HS-5 (cell line): ENCODE results near the gene PGF.

Experiments used
- DNase-seq: peaks from one replicate; pipeline ENCODE4 v3.0.0-alpha.2; 2012; ENCODE audit warnings: low read depth

PGF gene

GRCh38 chr14:74956280-74957072 lies 1.1 kb upstream of the PGF start:
- no peak for DNase-seq

DNA sequence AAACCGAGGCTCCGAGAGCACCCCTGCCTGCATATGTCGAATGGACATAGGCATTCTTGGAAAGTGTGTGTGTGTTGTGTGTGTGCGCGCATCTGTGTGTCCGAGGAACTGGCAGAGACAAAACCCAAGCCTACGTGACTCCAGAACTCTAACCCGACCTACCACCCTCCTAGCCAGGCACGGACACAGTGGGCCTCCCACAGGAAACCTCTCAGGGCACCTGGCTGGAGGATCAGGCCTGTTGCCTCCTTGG lies 556 bp upstream of the PGF start:
- no peak for DNase-seq

DNA sequence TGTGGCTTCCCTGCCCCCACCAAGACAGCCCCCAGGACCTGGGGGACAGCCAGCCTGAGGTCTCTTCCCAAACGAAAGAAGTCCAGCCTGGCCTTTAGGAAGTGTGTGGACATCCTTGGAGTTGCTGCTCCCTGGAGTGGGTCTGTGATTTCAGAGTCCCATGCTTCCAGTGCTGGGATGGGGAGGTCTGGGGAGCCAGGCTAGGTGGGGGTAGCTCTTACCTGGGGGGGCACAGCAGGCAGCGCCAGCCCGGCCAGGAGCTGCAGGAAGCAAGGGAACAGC lies 509 bp downstream of the PGF start:
- no peak for DNase-seq

- DNase-seq = no peak
Observed at GRCh38 chr14:74954232-74954946, 1.0 kb downstream of the PGF start.

DNA sequence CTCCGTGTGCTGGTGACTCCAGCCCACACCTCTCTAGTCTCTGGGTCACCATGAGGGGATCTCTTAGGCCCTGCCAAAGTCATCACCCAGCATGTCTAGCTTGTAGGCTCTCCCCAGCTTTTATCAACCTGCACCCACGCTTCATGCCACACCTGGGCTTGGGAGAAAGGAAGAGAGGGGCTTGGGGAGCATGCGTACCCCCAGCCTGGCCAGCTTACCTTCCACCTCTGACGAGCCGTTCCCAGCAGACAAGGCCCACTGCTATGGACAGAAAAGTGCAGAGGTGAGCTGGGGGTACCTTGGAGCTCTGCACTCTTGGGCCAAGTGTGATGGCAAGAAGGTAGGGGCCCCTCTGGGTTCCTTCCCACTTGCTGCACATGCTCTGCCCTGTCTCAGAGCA lies 1.7 kb downstream of the PGF start:
- no peak for DNase-seq

DNA sequence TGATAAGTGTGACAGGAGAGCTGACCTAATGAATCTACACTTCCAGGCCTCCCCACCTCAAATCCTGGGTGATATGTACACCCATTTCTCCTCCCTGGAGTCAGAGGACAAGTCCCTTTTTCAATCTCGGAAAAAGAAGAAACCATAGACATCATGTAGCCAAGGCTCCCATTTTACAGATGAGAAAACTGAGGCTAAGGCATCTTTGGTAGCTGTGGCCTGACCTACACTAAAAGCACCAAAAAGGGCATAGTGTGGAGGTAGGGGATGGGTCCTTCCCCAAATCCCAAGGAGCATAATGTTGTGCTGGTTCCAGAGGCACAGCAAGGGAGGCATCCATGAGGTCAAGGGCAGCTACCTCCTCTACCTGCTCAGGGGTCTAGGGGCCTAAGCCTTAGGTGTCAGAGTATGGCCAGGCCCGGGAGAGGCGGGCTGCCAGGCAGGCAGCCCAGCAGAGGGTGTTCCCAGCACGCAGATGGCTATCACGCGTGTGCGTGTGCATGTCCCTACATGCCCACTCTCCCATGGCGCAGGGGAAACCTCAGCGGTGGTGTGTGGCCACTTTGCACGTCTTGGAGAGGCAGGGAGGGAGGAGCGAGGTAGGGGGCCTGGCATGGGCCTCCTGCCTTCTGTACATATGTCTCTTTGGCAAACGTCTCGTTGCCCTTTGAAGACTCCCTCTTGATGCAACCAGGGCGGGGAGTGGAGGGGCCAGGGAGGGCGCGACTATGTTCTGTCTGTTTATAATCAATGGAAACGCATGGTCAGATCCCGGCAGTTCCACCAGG lies 2.5 kb downstream of the PGF start:
- DNase-seq = no peak

- no peak for DNase-seq
Observed at GRCh38 chr14:74952180-74952665, 3.2 kb downstream of the PGF start.

DNA sequence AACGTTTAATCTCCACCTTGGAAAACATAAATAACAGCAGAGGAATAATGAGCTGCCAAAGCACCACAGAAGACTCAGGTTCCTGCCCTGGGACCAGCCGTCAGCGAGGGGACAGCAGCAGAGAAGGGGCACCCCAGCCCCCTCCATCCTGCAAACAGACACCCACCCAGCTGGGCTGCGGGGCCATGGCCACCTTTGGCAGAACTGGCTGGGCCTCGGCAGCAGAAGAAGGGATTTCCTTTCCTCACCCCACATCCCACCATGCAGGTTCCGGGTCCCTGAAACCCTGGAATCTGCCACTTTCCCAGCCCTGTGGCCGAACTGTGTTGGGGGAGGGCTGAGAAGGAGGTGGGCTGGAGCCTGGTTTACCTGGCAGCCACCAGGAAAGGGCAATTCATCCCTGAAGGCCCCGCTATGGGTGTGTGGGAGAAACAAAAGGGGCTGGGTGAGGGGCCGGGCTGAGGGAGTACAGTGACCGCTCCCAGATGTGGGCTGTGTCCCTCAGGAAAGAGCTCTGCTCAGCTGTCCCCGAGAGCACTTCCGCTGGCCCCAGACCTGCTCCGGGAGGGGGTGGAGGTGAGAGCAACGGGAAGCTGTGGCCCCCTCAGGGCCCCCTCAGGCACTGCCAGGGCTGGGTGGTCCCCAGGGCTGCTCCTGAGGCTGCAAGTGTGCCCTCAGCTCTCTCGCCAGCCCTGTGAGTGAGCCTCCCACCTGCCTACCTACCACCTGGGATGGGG lies 3.8 kb downstream of the PGF start:
- DNase-seq = no peak

DNA sequence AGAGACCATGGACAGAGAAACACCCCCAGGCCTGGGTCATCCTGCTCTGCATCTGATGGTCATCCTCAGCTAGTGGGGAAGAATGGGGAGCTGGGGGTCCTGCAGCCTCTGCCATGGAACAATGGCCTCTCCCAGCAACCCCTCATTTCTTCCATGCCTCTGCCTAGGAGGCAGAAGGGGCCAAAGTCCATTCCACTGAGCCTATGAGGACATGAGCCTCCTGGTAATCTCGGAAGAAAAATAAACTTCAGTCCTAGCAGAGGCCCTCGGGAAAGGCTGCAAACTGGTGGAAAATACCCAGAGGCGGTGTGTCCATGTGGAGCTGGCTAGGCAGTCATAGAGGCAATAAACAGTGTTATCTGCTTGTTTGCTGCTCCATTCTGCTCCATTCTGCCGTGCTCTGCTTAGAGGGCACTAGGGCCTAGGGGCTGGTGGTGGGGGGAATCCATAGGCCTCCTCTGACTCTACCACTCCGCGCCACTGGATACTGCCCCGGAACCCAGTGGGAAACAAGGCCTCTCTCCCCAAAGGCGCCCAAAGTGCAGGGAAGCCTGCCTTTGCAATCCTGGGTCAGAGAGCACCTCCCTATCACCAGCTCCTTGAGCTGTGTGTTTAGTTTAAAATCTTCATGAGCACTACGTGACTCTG lies 4.5 kb downstream of the PGF start:
- no peak for DNase-seq

DNA sequence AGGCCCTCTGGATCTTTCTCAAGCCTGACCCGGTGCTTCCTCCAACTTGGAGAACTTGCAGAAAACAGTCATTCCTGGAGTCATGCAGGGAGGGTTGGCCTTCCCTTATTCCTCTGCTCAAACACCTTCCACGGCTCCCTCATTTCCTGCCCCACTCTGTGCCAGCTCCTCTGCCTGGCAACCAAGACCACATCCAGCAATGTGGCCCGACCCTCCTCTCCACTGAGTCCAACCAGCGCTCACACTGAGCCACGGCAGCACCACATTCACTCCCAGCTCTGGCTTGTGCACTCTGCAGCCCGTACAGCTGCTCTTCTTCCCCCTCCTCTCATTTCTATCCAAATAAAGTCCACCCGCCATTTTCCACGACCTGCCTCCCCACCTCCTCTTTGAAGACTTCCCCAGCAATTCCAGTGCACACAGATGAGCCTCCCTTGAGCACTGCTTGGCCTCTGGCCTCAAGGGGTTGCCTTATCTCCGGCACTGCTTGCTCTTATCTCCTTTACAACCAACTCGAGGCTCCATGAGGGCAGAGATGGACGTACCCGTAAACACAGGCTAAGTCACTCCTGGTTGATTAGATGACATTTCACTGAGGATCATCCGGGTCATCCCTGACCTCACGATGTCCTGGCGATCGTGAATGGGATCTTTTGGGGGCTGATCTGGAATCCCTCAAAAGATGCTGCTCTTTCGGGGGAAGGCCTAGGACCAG lies 5.4 kb downstream of the PGF start:
- DNase-seq = no peak

GRCh38 chr14:74949191-74949601 lies 6.2 kb downstream of the PGF start:
- no peak for DNase-seq

- no peak for DNase-seq
Observed at GRCh38 chr14:74948228-74949175, 6.9 kb downstream of the PGF start.

DNA sequence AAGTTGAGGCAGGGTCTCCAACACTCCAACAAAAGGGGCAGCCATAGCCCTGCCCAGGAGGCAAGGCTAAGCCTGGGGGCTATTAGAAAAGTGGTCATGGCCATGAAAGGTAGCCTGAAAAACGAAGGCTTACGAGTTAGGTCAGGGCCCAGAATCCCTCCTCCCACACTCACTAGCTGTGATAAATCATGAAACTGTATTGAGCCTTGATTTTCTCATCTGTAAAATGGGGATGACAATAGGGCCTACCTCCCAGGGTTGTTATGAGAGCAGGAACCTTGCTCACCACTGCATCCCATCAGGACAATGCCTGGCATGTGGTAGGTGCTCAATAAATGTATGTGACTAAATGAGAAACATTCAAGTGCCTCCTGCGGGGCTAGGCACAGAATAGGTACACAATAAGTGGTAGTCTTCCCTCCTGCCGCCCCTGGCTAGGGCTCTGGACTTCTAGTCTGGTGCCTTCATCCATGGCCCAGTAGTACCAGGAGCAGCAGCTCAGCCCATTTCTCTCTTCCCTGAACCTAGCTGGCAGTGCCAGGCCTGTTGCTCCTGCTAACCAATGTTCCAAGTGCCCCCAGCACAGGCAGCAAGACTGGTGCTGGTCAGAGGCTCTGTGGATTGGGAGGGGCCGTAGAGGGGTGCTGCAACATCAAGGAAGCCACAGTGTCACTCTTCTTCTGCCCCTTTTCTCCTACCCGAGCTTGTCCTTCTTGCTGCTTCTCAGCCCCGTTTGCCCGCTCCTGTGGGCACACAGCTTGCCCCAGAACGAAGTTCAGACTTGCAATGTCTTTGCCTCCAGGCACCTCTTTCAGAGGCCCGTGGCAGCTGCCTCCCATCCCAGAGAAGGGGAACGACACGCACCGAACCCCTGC lies 7.8 kb downstream of the PGF start:
- DNase-seq = no peak

DNA sequence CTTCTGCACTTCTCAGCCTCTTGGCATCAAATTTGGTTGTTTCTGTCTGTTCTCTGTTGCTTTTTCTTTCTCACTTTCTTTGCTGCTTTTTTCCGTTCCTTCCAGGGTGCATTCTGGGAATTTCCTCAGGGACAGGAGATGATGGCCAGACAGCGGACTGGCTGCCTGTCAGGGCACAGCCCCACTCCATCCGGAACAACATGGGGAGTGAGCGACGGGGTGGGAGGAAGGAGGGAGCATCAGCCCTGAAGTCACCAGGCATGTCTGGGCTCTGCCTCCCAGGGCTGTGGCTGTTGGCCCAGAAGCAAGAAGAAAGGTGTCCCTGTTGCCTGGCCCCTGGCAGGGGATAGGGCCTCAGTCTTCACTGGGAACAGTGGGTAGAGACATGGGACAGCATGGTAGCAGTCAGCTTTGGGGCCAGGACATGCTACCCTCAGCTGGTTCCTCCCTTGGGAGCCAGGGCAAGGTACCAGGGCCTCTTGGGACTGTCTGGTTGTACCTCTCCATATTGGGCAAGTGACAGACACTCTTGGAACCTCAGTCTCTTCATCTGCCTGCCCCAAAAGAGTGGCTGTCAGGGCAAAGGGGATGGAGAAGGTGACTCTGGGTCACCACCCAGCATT lies 8.6 kb downstream of the PGF start:
- no peak for DNase-seq

DNA sequence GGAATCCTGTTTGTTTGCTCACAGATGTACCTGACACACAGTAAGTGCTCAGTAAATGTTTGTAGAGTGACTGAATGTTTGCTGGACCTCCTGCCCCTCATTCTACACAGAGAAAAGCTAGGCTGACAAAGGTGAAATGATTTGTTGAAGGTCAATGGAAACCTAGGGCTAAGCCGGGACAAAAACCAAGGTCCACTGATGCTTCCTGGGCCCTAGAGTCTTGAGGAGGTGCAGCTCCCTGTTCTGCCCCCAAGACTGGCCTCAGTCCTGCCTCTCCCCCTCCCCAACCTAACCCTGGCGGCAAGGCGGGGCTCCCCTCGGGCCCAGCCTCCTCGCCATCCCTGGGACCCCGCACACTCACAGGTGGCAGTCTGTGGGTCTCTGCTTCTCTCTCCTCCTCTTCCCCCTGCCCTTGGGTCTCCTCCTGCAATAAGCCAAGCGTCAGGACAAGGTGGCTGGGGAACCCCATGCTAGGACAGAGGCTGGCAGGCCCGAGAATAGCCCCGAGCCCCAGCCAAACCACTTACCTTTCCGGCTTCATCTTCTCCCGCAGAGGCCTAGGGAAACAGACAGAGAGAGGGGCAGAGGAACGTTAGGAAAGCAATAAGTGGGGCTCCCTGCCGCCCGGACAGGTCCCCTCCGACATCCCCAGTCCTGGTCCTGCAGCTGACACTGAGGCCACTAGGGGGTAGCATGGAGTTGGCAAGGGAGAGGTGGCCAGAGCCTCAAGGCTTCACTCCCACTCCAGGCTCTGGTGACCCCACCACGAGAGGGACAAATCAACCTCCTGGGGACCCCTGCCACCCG lies 9.3 kb downstream of the PGF start:
- no peak for DNase-seq

DNA sequence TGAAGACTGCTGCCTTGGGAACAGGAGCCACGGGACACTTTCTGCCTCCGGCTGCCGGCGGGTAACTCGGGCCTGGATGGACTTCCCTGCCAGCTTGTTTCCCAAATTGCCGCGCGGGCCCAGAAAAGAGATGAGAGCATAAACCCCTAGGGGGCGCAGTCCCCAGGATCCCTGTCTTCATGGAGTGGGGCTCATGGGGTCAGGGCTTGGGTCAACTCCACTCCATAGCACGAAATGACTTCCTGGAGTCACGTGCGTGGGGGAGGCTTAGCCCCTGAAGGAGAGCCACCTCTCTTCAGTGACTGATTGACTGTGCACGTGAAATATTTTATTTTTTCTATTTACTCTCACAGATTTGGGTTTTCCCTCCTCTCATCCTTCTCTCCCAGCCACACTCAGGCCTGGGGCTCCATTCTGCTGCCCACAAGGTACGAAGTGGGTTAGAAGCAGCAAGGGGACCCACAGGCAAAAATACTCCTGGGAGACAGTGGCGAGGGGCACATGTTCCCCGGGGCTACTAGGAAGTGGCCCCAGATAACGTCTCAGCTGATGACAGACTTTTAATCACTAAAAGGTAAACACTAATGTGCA lies 10.0 kb downstream of the PGF start:
- DNase-seq = no peak

GRCh38 chr14:74942608-74943007 lies 12.8 kb downstream of the PGF start:
- DNase-seq = no peak

DNA sequence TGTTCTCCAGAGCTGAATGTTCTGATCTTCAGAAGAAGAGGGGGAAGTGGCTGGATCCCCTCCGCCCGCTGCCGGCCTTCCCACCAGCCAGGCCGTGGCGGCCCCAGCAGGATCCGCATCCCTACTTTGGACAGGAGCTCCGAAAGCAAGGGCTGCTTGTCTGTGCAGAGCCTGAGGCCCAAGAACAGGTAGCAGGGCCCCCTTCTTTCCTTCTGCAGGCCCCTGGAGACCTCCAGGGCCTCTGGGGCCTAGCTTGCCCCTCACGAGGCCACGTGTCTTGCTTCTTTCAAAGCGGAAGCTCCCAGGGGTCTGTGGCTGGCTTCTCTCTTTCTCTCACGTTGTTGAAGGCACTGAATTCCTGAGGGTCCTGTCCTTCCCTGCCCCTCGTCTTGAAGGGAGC lies 13.2 kb downstream of the PGF start:
- DNase-seq = no peak
